ENCODE measurements around the gene TPD52L1. TPM values are rescaled to one million over a fixed set of nuclear protein-coding genes. Genes with fewer than 3 reads are reported as not detected.

The TPD52L1 gene
- total and polyA plus RNA-seq, 2 of the 13 experiments (the other 11 are each of a cell fraction or from before 2014, with no cell fraction given) = 0.49 to 0.53 TPM

DNA sequence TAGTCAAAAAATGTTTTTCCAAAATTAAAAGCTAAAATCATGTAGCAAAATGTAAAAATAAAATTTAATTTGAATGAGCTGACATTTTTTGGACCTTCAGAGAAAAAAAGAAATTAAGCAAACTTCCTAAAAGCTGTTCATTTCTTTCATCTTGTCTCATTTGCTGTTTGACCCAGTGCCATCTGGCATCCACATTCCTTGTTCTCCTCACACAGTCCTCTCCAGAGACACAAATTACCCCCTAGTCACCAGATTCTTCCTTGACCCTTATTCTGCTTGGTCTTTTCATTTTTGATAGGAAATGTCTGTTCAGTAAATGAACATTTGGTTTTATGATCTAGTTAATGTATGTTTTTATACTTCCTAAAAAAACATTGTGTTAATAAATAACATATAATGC is 93.0 kb downstream of the TPD52L1 start:
- Histone ChIP-seq H3K4me3 (replicated peaks in 1 of 3; ENCODE audit: insufficient read depth in 1 of 3, low read depth in 2 of 3, low read length in 3 of 3) (no peak overlapping the region), H3K9ac (ENCODE audit: insufficient read depth, low read depth, low read length) (no peak overlapping the region), H3K27me3 (ENCODE audit: control insufficient read depth in 1 of 2, insufficient read depth in 2 of 2, low read length in 2 of 2) (no peaks in the 10 kb centered on the region; a peak in 1 of 5 replicates), H3K4me1 (ENCODE audit: insufficient read depth, low read length) (no peaks in the 10 kb centered on the region), H3K4me2 (ENCODE audit: low read depth, low read length) (no peak overlapping the region), H4K20me1 (ENCODE audit: insufficient read depth, low read length) (no peaks in the 10 kb centered on the region), H3K27ac (ENCODE audit: extremely low read length, insufficient read depth, low read length) (no peak overlapping the region), H3K9me3 (ENCODE audit: low read length) (no peaks in the 10 kb centered on the region; the same call in 1 of the 2 replicates), H2AFZ (ENCODE audit: low read length) (no peak overlapping the region), H3K36me3 (replicated peaks in 1 of 2; ENCODE audit: control insufficient read depth in 1 of 2, insufficient read depth in 2 of 2, low read length in 2 of 2) (no peaks in the 10 kb centered on the region), H3K79me2 (ENCODE audit: insufficient read depth, low read length) (no peaks in the 10 kb centered on the region)
- DNase-seq (ENCODE audit: low spot score) (no peak), FAIRE-seq (no peak), ATAC-seq (no peak)
- in situ Hi-C loops (cut with HindIII; ENCODE audit: extremely low pct_ligation_motif_present, low pct_unique_long_range_greater_than_20kb) (no loop called here), intact Hi-C loops (cut with micrococcal nuclease; ENCODE audit: unreplicated experiment) (no loop called here)
- TF ChIP-seq ZNF652 (CRISPR knock-in tag; IDR thresholded peaks at IDR 0.05; ENCODE audit: borderline replicate concordance, low read depth) = no peak
- TF ChIP-seq FLYWCH1 (CRISPR knock-in tag; IDR thresholded peaks at IDR 0.05) = no peak
- no peak for TF ChIP-seq ZNF703 (CRISPR knock-in tag; IDR thresholded peaks at IDR 0.05; ENCODE audit: borderline replicate concordance)
- TF ChIP-seq, protein P1, sequence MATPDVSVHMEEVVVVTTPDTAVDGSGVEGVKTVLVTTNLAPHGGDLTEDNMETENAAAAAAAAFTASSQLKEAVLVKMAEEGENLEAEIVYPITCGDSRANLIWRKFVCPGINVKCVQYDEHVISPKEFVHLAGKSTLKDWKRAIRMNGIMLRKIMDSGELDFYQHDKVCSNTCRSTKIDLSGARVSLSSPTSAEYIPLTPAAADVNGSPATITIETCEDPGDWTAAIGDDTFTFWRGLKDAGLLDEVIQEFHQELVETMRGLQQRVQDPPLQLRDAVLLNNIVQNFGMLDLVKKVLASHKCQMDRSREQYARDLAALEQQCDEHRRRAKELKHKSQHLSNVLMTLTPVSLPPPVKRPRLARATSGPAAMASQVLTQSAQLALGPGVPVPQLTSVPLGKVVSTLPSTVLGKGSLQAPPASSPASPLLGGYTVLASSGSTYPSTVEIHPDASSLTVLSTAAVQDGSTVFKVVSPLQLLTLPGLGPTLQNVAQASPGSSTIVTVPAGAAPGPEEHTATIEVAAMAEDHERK (CRISPR knock-in tag; IDR thresholded peaks at IDR 0.05; ENCODE audit: low read depth) = no peak
- no peak for TF ChIP-seq ZNF720 (CRISPR knock-in tag; IDR thresholded peaks at IDR 0.05)
- no peak for TF ChIP-seq ZNF441 (CRISPR knock-in tag; IDR thresholded peaks at IDR 0.05; ENCODE audit: borderline replicate concordance)
- TF ChIP-seq ZSCAN9 (CRISPR knock-in tag; IDR thresholded peaks at IDR 0.05; ENCODE audit: borderline replicate concordance) = no peak
- TF ChIP-seq E2F2 (CRISPR knock-in tag; IDR thresholded peaks at IDR 0.05; ENCODE audit: borderline replicate concordance) = no peak
- TF ChIP-seq ZNF460 (CRISPR knock-in tag; IDR thresholded peaks at IDR 0.05; ENCODE audit: borderline replicate concordance) = no peak
- TF ChIP-seq GABPB1 (CRISPR knock-in tag; IDR thresholded peaks at IDR 0.05) = no peak
- no peak for TF ChIP-seq SMYD3 (CRISPR knock-in tag; IDR thresholded peaks at IDR 0.05)
- TF ChIP-seq ZNF326 (CRISPR knock-in tag; IDR thresholded peaks at IDR 0.05; ENCODE audit: borderline replicate concordance) = no peak
- TF ChIP-seq HNF1B (CRISPR knock-in tag; IDR thresholded peaks at IDR 0.05) = no peak
- TF ChIP-seq YEATS4 (CRISPR knock-in tag; IDR thresholded peaks at IDR 0.05; ENCODE audit: borderline replicate concordance) = no peak
- TF ChIP-seq, protein P2, sequence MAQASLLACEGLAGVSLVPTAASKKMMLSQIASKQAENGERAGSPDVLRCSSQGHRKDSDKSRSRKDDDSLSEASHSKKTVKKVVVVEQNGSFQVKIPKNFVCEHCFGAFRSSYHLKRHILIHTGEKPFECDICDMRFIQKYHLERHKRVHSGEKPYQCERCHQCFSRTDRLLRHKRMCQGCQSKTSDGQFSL (CRISPR knock-in tag; IDR thresholded peaks at IDR 0.05) = no peak
- no peak for TF ChIP-seq SMAD1 (CRISPR knock-in tag; IDR thresholded peaks at IDR 0.05; ENCODE audit: borderline replicate concordance, low read depth)
- TF ChIP-seq NONO (IDR thresholded peaks at IDR 0.05) = no peak
- TF ChIP-seq NONO (CRISPR knock-in tag; conservative IDR thresholded peaks at IDR 0.05) = no peak
- TF ChIP-seq BORCS8-MEF2B (CRISPR knock-in tag; IDR thresholded peaks at IDR 0.05) = no peak
- no peak for TF ChIP-seq ZNF275 (CRISPR knock-in tag; IDR thresholded peaks at IDR 0.05; ENCODE audit: borderline replicate concordance)
- TF ChIP-seq ZNF30 (CRISPR knock-in tag; IDR thresholded peaks at IDR 0.05) = no peak
- ChIA-PET CTCF (ENCODE audit: low intra/inter-chr PET ratio, low total read pairs) (no interaction called here), POLR2A (no interaction called here)
- no TSS peak for BruUV-seq (replicated peaks)
